NCI-H1417 (cell line): ENCODE data around the gene HOATZ.

Experiments used
- DNase-seq, 3 experiments: peaks; one replicate each; lab custom pipeline; 2025; lab: John Stamatoyannopoulos, UW

The HOATZ gene

DNA sequence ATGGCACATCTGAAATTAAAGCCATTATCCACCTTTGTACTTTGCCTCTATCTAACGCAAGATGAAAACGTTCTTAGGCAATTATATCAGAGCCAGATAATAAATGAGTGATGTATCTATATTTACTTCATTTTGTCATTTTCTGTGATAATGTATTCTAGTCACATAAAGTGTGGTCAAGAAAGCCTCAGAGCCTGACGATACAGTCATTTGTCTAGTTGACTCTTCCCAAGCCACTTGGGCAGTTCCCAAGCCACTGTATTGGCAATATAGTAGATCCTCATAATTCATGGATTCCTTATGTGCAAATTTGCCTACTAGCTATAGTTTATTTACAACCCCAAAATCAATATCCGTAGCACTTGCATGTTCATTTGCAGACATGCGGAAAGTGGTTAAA is 7.8 kb downstream of the HOATZ start:
- no peak for DNase-seq

- DNase-seq = no peak
Observed at GRCh38 chr11:111523343-111523742, 8.8 kb downstream of the HOATZ start.

DNA sequence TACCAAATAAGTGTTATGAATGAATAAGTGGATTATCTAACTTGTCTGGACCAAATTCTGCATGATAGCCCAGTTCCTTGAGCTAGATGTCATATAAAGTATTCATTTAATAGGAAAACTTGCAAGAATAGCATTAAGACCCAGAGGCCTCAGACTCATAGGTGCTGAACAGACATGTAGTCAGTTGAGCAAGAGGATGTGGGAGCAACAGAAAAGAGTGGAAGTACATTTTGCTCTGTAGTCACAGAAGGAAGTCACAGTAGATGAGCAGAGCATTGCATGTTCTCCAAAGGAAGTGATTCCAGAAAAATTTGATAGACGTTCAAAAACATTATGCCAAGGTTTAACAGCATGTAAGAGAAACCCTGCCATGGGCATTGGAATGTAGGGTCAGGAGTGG is 9.5 kb downstream of the HOATZ start:
- no peak for DNase-seq

DNA sequence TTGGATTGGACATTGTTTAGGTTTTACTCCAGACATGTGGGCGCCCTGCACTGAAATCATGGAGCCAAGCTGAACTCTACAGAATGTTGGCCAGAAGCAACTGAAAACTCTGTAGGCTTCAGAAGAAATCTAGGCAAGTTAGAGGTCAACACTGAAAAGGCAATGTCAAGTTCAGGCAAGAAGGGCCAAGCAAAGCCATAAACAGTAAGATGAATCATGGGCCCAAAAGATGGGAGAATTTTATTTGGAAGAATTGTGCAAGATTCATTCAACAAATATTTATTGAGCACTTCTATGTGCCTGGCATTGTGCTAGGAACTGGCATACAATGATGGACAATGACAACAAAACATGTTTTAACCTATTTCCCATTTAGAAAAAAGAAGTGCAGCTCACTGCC is 10.9 kb downstream of the HOATZ start:
- no peak for DNase-seq

GRCh38 chr11:111526501-111526900 is 11.9 kb downstream of the HOATZ start:
- DNase-seq = no peak

DNA sequence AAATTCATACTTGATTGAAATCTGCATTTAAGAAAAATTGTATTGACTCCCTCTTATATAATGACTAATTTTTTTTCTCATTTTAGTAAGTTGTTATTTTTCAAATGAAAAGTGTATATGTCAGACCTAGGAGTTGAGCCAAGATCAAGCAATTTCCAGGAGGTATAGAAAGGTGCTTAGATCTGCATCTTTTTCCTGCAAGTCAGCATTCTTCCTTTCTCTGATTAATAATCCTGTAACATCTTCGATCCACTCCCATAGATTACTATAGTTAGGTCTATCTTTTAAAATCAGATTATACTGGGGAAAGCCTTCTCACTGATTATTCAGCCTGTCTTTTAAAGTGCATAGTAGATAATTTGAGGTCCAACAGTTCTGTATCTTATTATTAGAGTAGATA is 12.7 kb downstream of the HOATZ start:
- no peak for DNase-seq

- DNase-seq = peak in 1 of 3 experiments; percentile 20
Observed at GRCh38 chr11:111528557-111528956, 14.0 kb downstream of the HOATZ start.

GRCh38 chr11:111530091-111530490 is 15.5 kb downstream of the HOATZ start:
- DNase-seq = no peak

DNA sequence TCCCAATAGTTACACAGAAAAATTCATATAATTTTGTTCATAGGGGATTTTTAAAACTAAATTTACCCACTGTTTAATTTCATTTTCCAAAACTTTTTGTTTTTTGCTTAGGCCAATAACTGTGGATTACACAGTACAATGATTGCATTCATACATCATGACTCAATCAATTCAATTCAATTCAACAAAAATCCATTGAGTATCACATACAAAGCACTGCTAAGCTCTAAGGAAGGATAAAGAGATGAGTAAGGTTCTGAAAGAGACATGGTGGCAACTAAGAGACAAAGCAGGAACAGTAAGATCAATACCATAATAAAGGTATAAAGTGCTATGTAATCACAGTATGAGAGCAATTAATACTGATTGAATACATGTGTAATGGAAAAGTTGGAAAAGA is 16.6 kb downstream of the HOATZ start:
- no peak for DNase-seq

DNA sequence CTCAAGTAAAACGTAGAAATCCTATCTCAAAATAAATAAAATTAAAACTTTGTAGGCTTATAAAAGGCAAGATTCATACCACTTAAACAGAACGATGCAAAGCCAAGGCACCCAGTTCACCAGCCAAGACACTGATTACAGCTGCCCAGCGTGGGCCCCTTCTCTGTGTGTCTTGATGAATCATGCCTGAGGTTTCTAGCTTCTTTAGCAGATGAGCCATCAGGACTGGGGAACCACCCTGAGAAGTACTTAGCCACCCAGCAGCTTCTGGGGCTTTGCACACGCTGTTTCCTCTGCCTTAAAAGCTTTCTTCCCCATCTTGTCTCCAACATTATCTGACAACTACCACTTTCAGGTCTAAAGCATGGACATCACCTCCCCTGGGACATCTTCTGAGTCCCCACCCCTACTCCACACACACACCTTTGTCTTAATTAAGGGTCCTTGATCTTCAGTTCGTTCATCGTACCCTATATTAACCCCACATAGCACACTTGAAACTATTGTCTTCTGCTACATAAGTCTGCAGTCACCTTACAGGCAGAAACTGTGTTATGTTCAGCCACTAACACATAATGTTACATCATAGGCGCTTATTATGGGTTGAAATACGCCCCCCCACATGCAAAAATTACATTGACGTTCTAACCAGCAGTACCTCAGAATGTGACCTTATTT is 17.2 kb downstream of the HOATZ start:
- no peak for DNase-seq

GRCh38 chr11:111532365-111532709 is 17.8 kb downstream of the HOATZ start:
- no peak for DNase-seq

GRCh38 chr11:111535281-111535680 is 20.7 kb downstream of the HOATZ start:
- DNase-seq = no peak

- DNase-seq = no peak
Observed at GRCh38 chr11:111537336-111537860, 22.8 kb downstream of the HOATZ start.

DNA sequence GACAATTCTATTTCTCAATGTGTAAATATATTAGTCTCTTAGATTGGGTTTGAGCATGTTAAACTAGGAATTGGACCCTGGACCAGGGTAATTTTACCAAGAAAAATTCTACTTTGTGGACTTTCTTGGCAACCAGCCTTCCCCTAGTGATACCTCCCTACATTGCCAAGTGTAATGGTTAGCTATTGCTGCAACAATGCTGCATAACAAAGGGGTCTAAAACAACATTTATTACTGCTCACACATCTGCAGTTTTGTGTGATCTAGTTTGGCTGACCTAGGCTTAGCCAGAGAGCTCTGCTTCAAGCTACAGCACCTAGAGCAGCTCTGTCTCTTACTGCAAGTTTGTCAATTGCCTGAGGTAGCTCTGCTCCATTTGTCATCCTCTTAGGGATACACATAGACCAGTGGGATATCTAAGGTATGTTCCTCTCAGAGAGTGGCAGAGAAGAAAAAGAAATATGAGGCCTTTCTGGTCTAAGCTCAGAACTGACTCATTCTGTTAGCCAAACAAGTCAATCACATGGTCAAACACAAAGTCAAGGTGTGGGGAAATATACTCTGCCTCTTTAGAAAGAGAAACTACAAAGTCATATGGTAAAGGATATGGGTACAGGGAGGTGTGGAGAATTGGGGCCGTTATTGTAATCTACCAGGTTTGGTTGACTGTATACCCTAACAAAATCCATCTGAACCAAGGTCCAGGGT is 24.0 kb downstream of the HOATZ start:
- no peak for DNase-seq

GRCh38 chr11:111539426-111540113 is 25.0 kb downstream of the HOATZ start:
- DNase-seq = no peak

DNA sequence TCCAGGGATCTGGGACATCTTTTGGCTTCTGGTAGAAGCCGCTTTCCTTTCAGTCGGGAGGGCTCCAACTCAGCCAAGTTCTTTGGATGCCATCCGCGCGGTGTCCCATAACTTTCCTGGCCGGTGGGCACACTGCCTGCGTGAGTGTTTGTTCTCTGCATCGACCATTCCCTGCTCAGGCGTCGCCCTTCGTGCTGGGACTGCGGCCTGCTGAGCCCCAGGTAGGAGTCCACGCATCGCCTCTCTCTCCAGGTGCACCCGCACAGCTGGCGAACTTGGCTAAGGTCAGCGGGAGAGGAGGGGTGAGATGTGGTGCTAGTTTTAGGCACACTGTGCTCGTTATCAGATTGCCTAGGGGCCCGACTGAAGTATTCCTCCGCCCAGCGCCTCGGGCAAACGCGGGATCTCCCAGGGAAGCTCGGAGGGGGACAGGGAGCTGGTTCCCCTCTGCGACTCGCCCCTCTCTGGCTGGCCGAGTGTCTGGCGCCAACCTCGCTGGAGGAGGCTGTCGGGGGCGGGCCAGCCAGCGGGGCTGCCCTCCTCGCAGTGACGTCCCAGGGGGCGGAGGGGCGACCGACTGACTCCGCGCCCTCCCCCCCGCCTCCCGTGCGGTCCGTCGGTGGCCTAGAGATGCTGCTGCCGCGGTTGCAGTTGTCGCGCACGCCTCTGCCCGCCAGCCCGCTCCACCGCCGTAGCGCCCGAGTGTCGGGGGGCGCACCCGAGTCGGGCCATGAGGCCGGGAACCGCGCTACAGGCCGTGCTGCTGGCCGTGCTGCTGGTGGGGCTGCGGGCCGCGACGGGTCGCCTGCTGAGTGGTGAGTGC is 25.7 kb downstream of the HOATZ start, which contains the start of gene LAYN:
LAYN (plus strand) TSS at position 607 of the 823 bp plus-strand sequence; CDS start at position 731, 124 bp downstream.
- peak in 2 of 3 experiments; percentile 71 to 74 for DNase-seq

DNA sequence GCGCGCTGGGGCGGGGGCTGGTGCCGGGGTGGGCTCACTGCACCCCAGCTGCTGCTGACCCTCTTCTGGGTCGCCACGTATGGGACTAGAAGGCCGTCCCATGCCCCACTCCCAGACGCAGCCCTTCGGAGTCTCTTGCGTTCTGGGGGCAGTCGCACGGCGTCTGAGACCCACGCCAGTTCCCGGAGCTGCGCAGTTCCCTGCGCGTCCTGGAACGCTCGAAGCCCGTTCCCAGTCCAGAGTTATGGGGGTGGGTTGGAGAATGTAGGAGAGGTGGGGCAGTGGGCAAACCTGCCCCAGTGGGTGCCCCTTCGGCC is 26.3 kb downstream of the HOATZ start:
- DNase-seq = no peak

DNA sequence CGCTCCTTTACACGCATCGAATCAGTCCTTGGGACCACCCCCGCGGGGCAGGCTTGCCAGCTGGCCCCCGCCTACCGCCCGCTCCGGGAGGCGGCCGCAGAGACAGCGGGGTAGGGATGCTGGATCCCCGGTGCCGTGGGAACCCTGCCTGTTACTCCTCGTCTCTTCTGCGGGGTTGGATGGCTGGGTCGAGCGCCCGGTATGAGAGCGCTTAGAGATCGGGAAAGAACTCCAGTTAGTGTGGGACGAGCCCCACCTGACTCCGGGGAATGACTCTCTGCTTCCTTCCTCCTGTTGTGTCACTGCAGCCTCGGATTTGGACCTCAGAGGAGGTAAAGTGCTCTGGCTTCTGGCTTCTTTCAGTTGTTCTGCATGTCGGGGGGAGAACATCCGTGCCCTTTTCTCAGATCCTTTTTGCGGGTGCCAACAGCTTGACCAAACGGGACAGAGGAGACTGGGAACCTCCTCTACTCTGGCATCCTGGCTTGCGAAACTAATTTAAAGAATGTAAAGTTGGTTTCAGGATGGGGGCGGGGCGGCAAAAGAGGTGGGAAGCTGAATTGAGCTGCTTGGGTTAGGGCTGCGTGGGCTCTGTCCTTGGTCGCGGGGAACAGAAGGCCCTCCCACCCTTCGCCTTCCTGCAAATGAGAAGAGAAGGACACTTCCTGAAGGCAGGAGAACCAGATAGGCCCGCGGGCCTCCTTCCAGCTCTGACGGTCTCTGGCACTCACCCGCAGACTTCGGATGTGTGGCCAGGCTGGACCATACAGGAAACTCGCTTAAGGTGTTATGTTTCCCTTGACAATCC is 26.9 kb downstream of the HOATZ start:
- DNase-seq = no peak

DNA sequence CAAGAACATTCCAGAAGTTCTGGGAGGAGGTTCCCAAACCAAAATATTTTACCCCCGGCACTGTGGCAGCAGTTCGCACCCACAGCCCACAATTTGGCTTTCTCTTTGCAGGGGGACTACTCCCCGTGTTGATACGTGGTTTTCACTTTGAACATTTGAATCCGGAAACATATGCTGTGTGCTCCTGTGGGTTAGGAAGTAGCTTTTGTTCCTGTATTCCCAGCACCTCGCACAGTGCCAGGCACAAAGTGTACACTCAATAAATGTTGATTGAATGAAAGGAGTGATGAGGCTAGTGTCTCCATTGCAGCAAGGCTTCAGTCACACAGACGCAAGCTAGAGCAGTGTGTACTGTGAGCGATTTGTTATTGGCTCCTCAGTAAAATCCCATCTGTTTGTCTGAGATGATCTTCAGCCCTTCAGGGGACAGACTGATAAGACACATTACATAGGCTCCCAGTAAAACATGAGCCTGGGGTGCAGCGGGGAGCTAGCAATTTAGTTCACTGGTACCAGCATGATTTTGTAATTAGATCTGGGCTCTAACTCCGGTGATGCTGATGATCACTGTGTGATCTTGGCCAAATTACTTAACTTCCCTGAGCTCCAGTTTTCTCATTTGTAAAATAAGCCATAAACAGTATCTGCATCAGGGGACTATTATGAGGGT is 28.2 kb downstream of the HOATZ start:
- DNase-seq = no peak

GRCh38 chr11:111548525-111548924 is 33.9 kb downstream of the HOATZ start:
- no peak for DNase-seq
